Skin epidermis (tissue), 12 donors: ENCODE measurements around the gene PLA2G4D.

Experiments
- H3K27ac ChIP-seq, 21 experiments: fragments of 200-600 bp; sonication (generic) in 11 of 21; one replicate each; pipeline ENCODE4 v1.5.0; 2020; ENCODE audit warnings: mild to moderate bottlenecking in 3 of 21, inconsistent platforms in 2 of 21, moderate library complexity in 2 of 21
- H3K4me3 ChIP-seq, 7 experiments: fragments of 200-600 bp; sonication (generic) in 2 of 7; one replicate each; pipeline ENCODE4 v1.5.0; 2020; ENCODE audit warnings: inconsistent platforms in 2 of 7, mild to moderate bottlenecking in 2 of 7, moderate library complexity in 1 of 7

Gene PLA2G4D, protein sequence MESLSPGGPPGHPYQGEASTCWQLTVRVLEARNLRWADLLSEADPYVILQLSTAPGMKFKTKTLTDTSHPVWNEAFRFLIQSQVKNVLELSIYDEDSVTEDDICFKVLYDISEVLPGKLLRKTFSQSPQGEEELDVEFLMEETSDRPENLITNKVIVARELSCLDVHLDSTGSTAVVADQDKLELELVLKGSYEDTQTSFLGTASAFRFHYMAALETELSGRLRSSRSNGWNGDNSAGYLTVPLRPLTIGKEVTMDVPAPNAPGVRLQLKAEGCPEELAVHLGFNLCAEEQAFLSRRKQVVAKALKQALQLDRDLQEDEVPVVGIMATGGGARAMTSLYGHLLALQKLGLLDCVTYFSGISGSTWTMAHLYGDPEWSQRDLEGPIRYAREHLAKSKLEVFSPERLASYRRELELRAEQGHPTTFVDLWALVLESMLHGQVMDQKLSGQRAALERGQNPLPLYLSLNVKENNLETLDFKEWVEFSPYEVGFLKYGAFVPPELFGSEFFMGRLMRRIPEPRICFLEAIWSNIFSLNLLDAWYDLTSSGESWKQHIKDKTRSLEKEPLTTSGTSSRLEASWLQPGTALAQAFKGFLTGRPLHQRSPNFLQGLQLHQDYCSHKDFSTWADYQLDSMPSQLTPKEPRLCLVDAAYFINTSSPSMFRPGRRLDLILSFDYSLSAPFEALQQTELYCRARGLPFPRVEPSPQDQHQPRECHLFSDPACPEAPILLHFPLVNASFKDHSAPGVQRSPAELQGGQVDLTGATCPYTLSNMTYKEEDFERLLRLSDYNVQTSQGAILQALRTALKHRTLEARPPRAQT

DNA sequence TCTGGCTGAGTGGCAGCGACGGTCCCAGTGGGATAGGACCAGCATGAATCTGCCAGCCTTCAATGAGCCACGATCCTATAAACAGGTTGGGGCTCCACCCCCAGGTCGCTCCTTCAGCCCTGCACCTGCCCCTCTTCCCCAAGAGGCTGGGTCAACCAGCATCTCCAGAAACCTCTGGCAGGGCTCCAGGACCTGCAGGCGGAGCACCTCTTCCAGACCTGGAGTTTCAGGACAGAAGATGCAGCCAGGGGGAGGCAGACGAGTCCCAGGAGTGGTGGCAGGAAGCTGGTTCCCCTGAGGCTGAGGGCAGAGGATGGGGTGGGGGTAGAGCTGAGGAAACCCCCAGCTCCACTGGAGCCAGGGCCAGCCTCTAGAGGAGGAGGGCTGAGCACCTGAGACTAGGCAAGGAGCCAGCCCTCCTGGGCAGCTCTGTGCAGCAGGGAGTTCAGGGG is at the start of gene PLA2G4D:
PLA2G4D (minus strand) TSS at position 51 of the 452 bp plus-strand sequence. CDS start 103 bp downstream, outside the sequence.
- Histone ChIP-seq H3K4me3 (no peak within 1 kb of the TSS), H3K27ac (peak within 1 kb of the TSS in 12 of 21 experiments; percentile 20 to 77 (median 56))

DNA sequence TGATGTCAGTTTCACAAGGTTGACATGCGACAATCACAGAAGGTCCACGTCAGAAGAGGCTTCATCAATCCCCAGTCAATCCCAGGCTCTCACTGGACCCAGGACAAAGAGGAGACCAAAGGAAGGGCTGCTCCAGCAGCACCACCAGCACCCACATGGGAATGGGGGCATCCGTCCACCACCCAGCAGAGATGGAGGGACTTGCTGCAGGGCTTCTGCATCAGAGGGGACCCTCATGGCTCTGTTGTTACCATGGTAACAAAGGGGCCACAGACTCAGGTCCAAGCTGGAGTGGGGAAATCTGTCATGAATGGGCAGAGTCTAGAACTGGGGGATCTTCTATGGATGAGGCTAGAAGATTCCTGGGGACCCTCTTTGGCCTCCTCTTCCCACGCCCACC is 49.0 kb upstream of the PLA2G4D start:
- H3K27ac ChIP-seq = no peak overlapping the region
- H3K4me3 ChIP-seq = no peak overlapping the region

DNA sequence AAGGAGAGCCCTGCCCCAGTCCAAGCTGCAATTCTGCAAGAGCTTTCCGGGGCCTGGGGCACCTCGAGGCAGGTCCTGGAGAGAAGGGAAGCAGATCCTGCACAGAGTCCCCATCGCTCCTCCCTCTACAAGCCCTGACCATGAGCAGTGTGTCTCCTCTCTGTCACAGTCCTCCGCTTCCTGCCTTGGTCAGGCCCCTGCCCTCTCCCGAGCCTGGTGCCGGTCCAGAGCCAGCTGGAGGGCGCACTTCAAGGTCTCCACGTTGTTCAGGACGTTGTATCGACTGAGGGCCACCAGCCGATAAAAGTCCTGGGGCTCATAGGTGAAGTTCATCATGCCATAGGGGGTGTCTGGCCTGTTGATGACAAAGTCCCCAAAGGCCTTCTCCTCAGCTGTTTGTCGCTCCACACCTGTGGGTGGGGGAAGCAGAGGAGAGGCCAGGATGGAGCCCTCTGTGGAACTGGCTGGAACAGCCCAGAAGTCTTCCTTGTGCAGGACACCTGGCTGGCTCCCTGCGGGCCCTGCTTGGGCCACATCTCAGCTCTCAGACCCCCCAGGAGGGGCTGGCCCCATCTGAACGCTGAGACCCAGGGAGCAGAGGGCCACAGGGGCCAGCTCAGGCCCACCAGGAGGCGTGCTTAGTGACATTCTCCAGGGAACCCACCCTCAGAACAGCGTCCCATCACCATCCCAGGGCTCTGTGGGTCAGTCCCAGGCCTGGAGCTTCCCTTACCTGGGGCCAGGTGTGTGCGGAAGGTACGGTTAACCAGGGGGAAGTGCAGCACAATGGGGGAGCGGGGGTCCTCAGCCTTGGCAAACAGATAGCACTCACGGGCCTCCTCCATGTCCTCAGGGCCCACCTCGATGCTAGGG is 47.7 kb upstream of the PLA2G4D start:
- H3K27ac ChIP-seq = no peak overlapping the region
- H3K4me3 ChIP-seq = no peak overlapping the region

DNA sequence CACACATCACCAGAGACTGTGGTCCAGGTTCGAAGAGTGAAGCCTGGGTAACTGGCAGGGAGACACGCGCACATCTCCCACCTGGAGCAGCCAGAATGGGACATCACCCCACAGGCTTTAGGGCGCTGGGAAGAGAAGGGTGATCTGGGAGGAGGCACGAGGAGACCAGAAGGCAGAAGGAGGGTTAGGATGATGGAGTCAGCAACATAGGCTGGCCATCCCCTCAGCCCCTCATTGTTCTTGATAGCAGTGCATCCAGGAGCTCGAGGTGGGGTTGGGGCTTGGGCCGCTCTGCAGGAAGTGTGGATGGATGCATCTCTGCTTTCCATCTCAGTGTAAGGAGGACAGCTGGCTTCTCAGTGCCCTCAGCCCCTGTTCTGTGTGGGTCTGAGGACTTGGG is 46.9 kb upstream of the PLA2G4D start:
- Histone ChIP-seq H3K4me3 (no peak overlapping the region), H3K27ac (no peak overlapping the region)

DNA sequence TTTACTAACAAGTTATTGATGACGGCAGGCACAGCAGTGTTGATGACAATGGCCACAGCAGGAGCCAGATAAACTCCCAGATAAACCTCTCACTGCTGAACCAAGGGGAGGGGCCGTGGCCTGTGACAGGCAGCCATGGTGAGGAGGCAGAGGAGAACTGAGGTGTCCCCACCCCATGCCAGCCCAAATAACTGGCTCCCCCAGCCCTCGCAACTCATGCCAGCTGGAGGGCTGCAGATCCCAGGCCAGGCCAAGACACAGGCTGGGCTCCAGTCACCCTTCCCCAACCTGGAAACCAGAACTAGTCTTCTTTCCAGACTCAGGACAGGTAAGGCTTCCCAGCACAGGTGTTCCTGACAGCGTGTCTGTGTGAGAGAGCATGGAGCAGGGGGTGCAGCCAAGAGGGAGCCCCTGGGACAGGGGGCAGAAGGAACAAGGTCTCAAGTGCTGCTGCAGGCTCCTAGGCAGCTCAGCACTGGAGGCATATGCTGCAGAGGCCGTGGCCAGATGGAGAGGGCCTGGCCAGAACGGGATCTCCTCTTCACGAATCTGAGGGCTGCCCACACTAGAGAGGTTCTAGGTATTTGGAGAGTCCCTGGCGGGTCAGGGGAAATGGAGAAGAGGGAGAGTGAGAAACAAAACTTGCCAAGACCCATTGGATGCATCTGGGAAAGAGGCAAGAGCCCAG is 46.2 kb upstream of the PLA2G4D start:
- no peak overlapping the region for H3K4me3 ChIP-seq
- no peak overlapping the region for H3K27ac ChIP-seq

DNA sequence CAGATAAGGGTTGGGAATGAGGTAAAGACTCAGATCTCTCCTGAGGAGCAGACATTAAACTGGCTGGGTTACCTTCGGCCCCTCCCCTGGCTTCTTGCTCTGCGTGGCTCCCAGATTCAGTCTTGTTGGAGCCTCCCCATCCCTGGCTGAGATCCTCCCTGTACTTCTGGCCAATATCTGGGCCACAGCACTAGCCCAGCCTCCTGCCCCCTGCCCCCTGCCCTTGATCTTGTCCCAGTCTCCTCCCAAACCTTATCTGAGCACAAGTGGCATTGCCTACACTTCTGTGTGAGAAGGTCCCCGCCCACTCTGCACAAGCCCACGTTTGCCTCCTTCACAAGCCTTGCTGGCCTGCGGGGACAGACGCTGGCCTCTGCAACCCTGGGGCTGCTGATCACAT is 45.2 kb upstream of the PLA2G4D start:
- Histone ChIP-seq H3K27ac (no peak overlapping the region), H3K4me3 (no peak overlapping the region)

DNA sequence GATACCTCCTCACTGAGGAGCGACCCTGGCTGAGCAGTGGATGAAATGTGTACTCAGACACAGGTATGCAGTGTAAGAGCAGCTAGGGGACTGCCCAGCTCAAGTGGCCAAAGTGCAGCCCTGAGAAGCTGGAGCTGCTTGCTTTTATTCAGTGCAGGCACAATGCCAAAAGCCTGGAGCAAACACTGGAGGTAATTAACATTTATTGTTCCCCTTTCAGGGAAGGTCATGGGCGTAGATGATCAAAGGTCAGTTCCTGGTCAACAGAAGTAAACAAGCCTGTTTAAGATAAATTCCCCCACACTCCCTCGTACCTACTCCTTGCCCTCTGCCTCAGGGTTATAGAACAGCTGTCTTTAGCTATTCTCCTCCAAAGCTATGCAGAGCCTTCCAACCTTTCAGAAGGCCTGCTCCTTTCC is 44.6 kb upstream of the PLA2G4D start:
- H3K4me3 ChIP-seq = no peak overlapping the region
- no peak overlapping the region for H3K27ac ChIP-seq

DNA sequence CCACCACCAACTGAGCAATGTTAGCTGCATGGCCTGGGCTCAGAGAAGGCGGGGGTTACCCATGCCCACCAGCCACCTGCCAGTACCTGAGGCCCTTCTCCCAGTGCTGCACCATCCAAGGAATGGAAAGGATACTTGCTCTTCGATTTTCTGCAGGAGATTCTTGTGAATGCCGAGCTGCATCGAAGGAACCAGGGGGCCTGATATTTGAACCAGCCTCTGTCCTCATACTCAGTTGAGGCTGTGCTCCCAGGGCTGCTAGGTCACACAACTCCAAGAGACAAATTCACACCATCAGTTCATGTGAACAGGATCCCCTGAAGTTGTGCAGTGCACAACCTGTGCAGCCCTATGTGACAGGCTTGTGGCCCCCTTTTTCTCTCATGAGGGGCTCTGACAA is 44.0 kb upstream of the PLA2G4D start:
- Histone ChIP-seq H3K4me3 (no peak overlapping the region), H3K27ac (no peak overlapping the region)

DNA sequence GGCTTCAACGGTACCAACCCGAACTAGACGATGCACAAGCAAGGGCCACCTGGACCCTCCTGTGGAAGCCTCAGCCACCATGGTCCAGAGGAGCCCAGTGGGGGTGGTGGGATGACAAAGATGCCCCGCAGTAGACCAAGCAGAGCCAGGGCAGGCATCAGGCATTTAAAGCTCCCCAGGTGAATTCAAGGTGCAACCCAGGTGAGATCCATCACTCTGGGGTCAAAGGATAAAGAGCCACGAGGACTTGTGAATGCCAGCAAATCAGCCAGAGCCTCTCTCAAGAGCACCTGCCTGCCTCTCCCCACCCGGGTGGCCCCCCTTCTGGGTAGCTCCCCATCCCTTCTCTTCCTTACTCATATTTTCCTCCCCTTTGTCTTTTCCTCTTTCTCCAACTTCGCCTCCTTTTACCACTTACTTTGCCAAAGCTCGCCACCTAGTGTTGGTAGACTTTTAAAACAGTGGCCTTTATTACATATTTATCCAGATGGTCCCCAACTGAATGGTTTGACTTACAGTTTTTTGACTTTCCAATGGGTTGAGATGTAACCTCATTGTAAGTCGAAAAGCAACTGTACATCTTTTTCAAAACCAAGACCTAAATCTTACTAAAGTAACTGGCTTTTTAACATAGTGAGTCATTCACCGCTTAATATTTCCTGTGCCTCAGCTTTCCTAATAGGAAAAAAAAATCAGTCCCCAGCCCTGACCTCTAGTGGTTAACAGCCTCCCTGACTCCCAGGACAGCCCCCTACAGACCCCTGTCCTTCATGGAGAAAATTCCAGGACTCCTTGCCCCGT is 43.3 kb upstream of the PLA2G4D start:
- H3K27ac ChIP-seq = no peak overlapping the region

DNA sequence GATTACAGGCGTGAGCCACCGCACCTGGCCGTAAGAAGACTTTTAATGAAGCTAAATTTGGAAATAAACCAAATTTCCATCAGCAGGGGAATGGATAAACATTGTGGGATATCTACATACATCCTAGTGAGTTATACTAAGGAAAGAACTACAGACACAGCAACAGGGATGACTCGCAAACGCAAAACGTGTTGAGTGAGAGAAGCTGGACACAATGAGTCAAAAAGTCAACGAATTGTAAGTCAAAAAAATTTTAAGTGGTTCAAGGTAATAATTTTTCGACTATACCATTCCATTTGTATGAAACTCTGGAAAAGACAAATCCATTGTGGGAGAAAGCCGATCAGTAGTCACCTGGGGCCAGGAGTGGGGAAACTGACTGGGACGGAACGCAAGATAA is 42.2 kb upstream of the PLA2G4D start:
- Histone ChIP-seq H3K27ac (no peak overlapping the region), H3K4me3 (no peak overlapping the region)

More for the DNA sequence above, 43.3 kb upstream of the PLA2G4D start:
- H3K4me3 ChIP-seq = no peak overlapping the region

DNA sequence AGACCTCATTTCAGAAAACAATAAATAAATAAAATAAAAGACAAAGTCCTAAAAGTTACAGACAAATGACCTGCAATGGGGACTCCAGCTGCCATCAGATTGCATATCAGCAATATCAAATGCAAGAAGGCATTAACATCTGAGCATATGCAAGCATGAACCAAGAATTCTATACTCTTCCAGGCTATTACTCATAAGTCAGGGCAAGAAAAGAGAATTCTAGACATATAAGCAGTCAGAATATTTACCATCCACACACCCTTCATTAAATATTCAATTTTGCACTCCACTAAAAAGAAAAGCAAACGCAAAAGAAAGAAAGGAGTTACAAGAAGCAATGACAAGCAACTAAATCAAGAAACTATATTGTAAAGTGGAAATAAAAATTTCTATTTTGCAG is 41.0 kb upstream of the PLA2G4D start:
- Histone ChIP-seq H3K27ac (no peak overlapping the region), H3K4me3 (no peak overlapping the region)

DNA sequence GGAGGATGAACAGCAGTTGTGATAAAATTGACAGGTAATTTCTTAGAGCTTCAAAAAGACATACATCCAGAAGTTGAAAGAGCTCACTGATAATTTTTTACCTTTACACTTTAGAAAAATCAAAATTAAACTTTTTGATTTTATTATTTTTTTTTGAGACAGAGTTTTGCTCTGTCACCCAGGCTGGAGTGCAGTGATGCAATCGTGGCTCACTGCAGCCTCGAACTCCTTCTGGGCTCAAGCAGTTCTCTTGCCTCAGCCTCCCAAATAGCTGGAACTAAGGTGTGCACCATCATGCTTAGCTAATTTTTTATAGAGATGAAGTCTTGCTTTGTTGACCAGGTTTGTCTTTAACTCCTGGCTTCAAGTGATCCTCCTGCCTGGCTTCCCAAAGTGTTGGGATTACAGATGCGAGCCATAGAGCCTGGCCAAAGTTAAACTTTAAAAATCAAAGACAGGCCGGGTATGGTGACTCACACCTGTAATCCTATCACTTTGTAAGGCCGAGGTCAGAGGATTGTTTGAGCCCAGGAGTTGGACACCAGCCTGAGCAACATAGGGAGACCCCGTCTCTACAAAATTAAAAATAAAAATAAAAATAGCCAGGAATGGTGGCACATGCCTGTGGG is 40.4 kb upstream of the PLA2G4D start:
- Histone ChIP-seq H3K27ac (no peak overlapping the region), H3K4me3 (no peak overlapping the region)

DNA sequence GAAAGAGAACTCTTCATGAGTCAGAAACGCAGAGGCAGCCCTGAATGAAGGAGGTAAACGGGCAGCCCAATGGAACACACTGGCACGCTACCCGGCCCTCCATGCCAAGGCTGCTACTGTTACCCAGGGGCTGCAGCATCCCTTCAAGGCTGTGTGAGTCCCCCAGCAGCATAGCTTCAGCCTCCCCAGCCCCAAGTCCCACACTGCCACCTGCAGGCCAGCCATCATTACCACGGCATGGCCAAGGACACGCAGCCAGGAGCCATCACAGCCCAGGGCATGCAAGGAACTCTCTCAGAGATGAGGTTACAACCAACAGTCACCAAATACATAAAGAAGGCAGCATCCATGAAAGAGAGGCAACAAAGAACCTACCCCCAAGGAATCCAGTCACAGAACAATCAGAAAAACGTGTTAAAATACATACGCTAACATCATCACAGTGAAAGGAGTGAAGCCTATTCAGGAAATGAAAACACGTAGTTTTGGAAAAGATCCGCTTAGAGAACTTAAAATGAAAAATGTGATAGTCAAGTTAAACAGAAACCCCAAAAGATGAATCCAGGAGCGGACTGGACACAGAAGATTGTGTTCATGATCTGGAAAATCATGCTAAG is 39.6 kb upstream of the PLA2G4D start:
- no peak overlapping the region for H3K4me3 ChIP-seq

DNA sequence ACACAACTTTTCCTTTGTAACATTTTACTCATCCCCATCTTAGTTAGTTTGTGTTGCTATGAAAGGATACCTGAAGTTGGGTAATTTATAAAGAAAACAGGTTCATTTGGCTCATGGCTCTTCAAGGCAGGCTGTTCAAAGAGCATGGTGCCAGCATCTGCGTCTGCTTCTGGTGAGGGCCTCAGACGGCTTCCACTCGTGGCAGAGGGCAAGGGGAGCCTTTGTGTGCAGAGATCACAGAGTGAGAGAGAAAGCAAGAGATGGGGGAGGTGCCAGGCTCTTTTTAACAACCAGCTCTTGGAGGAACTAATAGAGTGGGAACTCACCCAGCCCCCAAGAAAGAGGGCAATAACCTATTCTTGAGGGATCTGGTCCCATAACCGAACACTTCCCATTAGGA is 39.0 kb upstream of the PLA2G4D start:
- Histone ChIP-seq H3K4me3 (no peak overlapping the region), H3K27ac (no peak overlapping the region)

More for the DNA sequence above, 39.6 kb upstream of the PLA2G4D start:
- no peak overlapping the region for H3K27ac ChIP-seq

DNA sequence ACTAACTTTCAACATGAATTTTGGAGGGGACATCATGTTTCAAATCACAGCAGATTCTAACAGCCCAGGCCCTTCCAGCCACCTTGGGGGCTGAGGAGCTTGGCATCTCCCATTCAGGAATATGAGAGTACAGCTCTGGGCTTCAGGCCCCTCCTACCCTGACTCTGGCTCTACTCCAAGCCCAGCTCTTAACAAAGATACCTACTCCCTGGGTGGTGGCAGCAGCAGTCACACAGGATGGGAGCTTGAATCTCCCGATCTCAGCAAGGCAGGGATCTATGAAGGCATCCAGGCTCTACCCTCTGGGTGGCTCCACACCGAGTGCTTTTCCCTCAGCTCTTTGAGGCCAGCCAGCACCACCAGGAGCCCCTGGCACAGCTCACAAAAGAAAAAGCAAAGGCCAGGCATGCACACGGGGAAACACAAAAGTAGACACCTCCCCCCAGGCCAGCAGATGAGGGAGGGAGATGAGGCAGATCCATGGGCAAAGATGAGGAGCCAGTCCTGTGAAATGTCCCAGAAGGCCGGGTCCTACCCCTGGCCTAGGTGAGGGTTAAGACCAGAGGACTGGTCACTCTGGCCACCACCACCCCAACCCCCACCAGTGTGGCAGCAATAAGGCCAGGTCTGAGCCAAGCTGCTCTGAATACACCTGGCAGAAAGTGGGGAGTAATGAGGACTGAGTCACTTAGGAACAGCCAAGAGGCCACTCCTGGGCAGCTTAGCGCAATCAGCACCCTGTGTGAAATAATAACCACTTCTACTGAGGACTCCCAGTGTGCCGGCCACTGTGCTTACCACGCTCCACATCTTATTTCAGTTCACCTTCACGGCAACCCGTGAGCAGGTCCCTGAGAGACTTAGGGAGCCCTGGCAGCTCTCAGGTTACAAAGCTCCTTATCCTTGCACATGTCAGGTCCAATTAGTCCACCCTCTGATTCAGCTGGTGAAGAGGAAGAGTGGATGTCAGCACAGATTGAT is 37.8 kb upstream of the PLA2G4D start:
- no peak overlapping the region for H3K27ac ChIP-seq
- no peak overlapping the region for H3K4me3 ChIP-seq

DNA sequence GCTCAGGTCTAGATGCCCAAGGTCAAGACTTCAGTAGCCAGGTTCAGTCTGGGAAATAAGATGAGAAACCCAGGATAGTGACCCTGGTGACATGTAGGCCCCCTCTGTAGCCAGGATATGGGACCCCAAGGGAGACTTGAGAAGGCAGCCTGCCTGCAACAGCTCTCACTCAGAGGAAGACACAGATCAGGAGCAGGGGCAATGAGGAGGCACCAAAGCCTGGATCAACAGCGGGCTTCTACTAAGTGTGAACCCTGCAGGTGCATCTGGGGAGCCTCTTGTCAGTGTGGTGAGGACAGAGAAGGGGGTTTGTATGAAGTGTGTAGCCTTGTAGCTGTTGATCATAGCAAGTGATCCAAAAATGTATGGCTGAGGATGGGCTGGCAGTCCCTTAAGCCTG is 36.6 kb upstream of the PLA2G4D start:
- no peak overlapping the region for H3K27ac ChIP-seq
- no peak overlapping the region for H3K4me3 ChIP-seq
